IPS-NIHi7 (cell line): ENCODE data around the gene ADAMTSL3.
A peak's percentile ranks its signal among the peaks of the same experiment; 100 is the strongest.
"Not testable (repeated sequence)": the region's sequence is repeated elsewhere in the genome, so short reads cannot be mapped to it uniquely, and the experiment has no call there.

Experiments
- DNase-seq: peaks from one replicate; pipeline ENCODE4 v3.0.0; 2012; ENCODE audit warnings: mixed read lengths; ENCODE audit errors: extremely low spot score

The ADAMTSL3 gene

DNA sequence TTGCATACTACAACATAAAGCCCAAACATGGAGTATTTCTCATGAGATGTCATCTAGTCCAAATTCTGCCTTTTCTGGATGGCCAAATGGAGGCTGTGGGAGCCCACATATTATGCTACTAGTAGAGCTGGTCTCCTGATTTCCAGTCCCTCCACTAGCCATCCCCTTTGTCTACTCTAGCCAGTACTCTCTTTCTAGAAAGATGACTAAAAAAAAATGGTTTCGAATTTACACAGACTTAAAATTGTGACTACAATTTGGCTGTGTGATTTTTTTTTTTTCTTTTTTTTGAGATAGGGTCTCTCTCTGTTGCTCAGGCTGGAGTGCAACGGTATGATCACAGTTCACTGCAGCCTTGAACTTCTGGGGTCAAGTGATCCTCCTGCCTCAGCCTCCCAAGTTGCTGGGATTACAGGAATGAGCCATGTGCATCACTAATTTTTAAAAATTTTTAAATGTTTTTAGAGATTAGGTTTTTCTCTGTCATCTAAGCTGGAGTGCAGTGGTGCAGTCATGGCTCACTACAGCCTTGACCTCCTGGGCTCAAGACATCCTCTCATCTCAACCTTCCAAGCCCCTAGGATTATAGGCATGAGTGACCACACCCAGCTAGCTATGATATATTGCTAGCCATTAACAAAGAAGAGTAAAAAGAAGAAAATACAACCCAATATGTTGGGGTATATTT is 273.9 kb downstream of the ADAMTSL3 start:
- no peak for DNase-seq

DNA sequence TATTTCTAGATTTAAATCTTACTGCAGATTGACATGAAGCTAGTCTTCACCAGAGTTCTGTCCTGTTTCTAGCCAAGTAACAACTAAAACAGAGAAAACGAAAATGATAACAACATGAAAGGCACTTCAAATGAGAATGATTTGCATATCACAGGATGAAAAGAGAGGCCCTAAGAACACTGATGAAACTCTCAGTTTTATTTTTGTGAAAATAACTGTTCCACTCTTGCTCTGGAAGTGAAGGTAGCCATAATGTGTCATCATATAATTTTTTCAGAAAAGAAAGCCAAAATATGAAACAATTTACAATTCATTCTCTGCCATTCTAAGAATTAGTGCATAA is 274.4 kb downstream of the ADAMTSL3 start:
- DNase-seq, result no peak

- DNase-seq, result no peak
These were observed 275.0 kb downstream of the ADAMTSL3 start for GRCh38 chr15:83928878-83929418.

DNA sequence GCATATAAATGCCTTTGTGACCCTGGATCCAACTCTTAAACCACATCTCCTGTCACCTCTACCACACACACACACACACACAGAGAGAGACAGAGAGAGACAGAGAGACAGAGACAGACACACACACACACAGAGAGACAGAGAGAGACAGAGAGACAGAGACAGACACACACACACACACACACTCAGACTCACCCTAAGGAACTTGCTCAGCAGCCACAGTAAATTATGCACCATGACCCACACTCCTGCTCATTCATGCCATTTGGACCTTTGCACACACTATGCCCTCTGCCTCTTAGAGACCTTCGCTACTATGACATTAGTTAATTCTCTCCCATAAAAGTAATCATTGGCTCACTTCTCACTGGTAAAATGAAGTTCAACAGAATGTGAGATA is 275.7 kb downstream of the ADAMTSL3 start:
- DNase-seq, result no peak

DNA sequence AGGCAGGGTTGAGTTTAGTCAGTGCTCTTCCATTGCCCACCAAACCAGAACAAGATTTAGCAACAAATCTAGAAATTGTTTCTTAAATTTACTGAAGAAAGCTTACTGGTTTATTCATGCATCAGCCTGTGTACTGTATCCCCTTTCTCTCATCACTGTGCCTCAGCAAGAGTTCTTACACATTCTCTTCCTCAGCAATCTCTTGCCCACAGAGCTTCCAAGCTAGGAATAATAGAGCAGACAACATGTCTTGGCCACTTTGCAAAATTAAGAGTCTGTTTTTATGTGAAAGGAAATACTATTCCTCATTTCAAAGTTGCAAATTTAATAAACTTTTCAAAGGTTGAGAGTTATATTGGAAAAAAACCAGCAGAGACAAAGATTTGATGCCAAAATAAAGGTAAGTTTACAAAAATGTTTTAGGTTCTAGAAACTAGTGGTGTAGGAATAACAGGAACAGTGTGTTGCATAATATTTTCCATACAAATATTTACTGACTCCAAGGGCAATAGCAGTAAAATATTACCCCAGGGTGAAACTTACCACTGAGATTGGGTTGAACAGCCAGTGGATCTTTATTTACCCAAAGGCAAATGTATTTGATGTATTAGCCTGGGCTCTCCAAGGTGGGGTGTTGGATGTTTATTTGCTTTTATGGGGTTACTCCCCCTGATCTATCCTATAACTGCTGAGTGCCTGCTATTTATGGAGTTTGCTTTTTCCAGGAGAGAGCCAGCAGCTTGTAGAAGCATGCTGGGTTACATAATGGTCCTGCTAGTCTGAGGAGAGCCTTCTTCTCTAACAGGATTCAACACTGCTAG is 276.7 kb downstream of the ADAMTSL3 start:
- DNase-seq, result no peak

DNA sequence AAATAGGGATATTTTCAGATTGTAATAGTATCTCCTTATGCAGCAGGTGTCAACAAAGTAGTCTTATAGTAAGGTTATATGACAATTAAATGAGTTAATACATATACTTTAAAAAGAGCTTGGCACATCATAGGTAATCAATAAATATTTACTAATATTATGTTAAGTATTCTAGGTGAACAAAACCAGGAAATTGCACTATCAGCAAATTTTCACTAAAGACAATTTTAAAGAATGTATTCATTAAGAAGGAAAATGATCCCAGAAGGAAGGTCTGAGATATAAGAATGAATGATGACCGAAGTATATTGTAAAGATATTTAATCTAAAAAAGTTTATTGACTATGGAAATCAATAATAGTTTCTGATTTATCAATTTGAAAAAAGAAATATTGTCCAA is 281.9 kb downstream of the ADAMTSL3 start:
- DNase-seq, result no peak

DNA sequence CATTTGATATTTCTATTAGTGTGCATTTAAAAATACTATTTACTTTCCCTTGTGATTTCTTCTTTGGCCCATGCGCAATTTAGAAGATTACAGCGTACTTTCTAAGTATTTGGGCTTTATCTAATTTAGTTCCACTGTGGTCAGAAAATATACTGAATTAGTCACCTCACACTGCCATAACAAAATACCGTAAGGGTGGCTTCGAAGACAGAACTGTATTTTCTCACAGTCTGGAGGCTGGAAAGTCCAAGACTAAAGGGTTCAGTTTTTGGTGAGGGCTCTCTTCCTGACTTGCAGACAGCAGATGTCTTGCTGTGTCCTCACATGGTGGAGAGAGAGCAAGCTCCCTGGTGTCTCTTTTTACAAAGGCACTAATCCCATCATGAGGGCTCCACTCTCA is 286.2 kb downstream of the ADAMTSL3 start:
- DNase-seq, result no peak

DNA sequence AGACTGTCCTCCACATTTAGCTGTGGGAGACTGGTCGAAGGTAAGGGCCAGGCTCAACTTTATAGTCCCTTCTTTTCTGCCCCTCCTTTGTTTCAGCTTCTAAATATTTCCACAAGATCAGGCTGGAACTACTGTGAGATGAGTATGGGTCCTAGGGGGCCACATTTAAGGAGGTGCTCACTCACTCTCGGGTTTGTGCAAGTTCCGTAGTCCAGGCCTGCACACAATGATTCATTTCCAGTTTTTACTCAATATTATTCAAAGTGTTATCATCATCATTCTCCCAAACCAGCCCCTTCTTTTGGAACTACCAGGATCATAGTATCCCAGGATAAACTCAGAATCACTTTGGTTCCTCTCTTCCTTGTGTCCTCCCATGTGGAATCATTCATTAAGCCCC is 289.1 kb downstream of the ADAMTSL3 start:
- DNase-seq, result no peak

- DNase-seq, result no peak
These were observed 290.0 kb downstream of the ADAMTSL3 start for GRCh38 chr15:83943849-83944404.

- no peak for DNase-seq
These were observed 293.2 kb downstream of the ADAMTSL3 start for GRCh38 chr15:83947156-83947555.

GRCh38 chr15:83954506-83954905 is 300.6 kb downstream of the ADAMTSL3 start:
- DNase-seq, result no peak

DNA sequence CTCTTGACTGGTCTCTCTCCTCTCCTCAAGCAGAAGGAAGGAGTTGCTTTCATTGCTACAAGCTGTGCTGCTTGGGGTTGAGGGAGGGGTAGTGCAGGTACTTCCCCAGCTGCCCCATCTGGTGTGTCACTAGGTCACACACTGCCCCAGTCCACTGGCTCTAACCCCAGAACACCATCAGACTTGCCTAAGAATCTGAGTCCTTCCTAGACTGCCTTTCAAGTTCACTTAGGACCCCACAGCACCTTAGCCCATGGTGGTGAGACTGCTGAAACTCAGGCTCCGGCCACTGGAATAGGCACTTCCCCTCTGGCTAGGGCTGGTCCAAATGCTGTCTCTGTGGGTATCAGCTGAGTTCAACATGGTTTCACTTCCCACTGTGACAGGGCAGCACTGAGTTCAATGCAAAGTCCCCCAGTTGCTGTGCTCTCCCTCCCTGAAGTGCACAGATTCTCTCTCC is 301.9 kb downstream of the ADAMTSL3 start:
- no peak for DNase-seq

GRCh38 chr15:83956887-83957286 is 303.0 kb downstream of the ADAMTSL3 start:
- DNase-seq, result no peak

GRCh38 chr15:83959477-83959876 is 305.6 kb downstream of the ADAMTSL3 start:
- DNase-seq, result no peak

- DNase-seq, result no peak
These were observed 306.4 kb downstream of the ADAMTSL3 start for GRCh38 chr15:83960192-83960829.

DNA sequence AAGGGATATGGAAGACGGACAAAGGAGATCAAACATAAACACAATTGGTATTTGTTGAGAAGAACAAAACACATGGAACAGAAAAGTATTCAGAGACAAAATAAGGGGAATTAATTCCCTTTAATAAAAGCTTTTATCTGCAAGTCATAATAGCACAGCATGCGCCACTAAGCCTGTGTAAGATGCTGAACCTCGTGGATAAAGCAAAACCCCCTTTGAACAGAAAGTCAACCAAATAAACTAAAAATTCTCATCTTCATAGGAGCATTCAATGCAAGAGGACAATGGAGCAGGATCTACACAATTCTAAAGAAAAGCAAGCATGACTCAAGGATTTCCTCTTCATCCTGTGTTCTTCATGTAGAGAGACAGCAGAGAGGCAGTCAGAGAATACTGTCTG is 307.4 kb downstream of the ADAMTSL3 start:
- DNase-seq, result no peak

DNA sequence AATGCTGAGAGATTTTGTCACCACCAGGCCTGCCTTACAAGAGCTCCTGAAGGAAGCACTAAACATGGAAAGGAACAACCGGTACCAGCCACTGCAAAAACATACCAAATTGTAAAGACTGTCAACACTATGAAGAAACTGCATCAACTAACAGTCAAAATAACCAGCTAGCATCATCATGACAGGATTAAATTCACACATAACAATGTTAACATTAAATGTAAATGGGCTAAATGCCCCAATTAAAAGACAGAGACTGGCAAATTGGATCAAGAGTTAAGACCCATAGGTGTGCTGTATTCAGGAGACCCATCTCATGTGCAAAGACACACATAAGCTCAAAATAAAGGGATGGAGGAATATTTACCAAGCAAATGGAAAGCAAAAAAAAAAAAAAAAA is 311.0 kb downstream of the ADAMTSL3 start:
- DNase-seq, result not testable (repeated sequence)

DNA sequence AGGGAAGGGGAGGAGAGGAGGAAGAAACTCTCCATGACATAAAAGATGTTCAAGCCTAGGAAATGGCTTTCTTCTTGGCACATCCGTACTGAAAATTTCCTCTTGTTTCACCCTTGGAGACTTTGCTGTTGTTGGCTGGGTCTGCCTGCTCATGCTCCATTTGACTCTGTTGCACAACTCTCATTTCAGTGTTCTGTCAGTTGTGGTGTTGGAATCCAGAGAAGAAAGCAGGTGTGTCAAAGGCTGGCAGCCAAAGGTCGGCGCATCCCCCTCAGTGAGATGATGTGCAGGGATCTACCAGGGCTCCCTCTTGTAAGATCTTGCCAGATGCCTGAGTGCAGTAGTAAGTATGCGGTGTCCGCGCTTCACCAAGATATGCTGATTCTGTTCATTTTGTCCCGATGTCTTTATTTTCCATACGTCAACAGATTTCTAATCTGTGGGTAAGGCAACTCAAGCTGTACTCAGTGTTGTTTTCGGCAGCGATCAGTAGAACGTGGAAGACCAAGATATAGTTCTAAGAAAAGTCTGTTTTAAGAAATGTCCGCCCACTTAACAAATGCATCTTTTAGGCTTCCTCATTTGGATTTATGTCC is 316.5 kb downstream of the ADAMTSL3 start:
- no peak for DNase-seq

DNA sequence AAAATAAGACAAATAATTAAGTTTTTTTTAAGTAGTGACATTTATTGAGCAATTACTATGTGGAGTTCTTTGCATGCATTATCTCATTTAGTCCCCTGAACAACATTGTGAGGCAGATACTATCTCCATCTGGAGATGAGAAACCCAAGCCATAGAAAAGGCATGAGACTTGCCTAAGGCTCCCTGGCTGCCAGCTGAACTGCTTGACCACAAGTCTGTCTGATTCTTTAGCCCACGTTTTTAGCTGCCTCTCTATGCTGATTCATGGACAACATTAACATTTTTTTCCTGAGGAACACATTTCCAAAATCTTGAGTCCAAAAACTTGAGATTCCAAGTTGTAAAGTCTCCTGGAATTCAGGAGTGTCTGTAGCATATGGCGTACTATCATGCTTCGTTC is 318.1 kb downstream of the ADAMTSL3 start:
- no peak for DNase-seq

DNA sequence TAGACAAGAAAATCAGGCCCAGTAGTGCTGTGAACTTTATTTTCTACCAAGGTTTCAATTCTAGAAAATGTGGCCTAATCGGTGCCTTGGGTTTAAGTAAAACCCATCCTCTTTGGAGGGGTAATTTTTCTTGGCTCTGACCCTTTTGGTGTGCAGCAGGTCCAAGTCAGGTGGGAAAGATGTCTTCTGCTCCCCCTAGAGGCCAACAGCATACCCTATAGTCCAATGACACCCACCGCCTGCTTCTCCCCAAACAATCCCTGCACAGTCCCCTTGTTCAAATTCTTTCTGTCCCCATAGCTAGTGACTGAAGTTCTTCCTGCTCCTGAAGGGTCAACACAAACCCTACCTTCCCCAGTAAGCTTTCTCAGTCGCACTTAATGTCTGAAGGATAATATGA is 319.9 kb downstream of the ADAMTSL3 start:
- peak; percentile 59 for DNase-seq

- no peak for DNase-seq
These were observed 324.1 kb downstream of the ADAMTSL3 start for GRCh38 chr15:83977992-83978391.

DNA sequence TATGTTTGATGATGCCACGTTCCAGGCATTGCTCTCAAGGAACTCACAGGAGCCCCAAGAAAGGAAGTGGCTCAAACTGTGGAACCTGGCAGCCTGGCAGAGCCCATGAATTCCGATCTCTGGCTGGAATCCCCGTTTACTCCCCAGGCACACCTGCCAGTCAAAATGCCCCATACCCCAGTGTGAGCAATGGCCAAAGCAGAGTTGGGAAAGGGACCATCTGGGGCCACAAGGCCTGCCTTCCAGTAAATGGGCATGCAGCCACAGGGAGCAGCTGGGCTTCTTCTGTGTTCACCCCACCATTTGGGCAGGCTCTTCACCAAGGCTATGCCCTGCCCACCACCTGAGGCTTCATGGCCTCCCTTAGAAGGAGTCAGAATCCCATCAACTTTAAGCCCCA is 324.7 kb downstream of the ADAMTSL3 start:
- no peak for DNase-seq
